Liver (tissue), 9 donors: ENCODE measurements around the gene HOXB9. TPM values are rescaled to one million over a fixed set of nuclear protein-coding genes. Genes with fewer than 3 reads are reported as not detected.

Source experiments
- DNase-seq: peaks from one replicate; pipeline ENCODE4 v3.0.0-alpha.2; 2017; ENCODE audit warnings: low spot score
- H3K27ac ChIP-seq, 2 donors: one replicate each; pipeline ENCODE4 v1.7.0; 2013; ENCODE audit warnings: inconsistent platforms in 2 of 2, low read length in 2 of 2, control low read depth in 1 of 2, low read depth in 1 of 2, mild to moderate bottlenecking in 1 of 2
- H3K27me3 ChIP-seq, 4 donors: one replicate each; pipeline versions ENCODE4 v1.6.1 to v1.7.0; 2013; ENCODE audit warnings: low read length in 3 of 4, inconsistent platforms in 1 of 4, mild to moderate bottlenecking in 1 of 4, moderate library complexity in 1 of 4; ENCODE audit not compliant: control insufficient read depth in 4 of 4, insufficient read depth in 4 of 4
- H3K36me3 ChIP-seq, 4 donors: one replicate each; pipeline versions ENCODE4 v1.6.1 to v1.7.0; 2013; ENCODE audit warnings: low read length in 3 of 4, mild to moderate bottlenecking in 3 of 4, low read depth in 1 of 4, moderate library complexity in 1 of 4; ENCODE audit not compliant: control insufficient read depth in 4 of 4, insufficient read depth in 3 of 4
- H3K4me1 ChIP-seq, 4 donors: one replicate each; pipeline versions ENCODE4 v1.6.1 to v1.7.0; 2013; ENCODE audit warnings: low read length in 3 of 4, mild to moderate bottlenecking in 3 of 4, moderate library complexity in 1 of 4; ENCODE audit not compliant: control insufficient read depth in 4 of 4, insufficient read depth in 4 of 4
- H3K4me3 ChIP-seq, 3 donors: one replicate each; pipeline versions ENCODE4 v1.6.1 to v1.7.0; 2013; ENCODE audit warnings: low read length in 3 of 3, control low read depth in 1 of 3, low read depth in 1 of 3, mild to moderate bottlenecking in 1 of 3
- H3K9ac ChIP-seq, 2 donors: one replicate each; pipeline ENCODE4 v1.7.0; 2013; ENCODE audit warnings: low read length in 2 of 2, mild to moderate bottlenecking in 2 of 2, moderate library complexity in 2 of 2, control low read depth in 1 of 2, low read depth in 1 of 2
- H3K9me3 ChIP-seq, 4 donors: one replicate each; pipeline versions ENCODE4 v1.6.1 to v1.7.0; 2013; ENCODE audit warnings: low read length in 3 of 4; ENCODE audit not compliant: control insufficient read depth in 4 of 4
- CTCF ChIP-seq: fragments of 150-350 bp; IDR thresholded peaks from 2 replicates; pipeline ENCODE4 v1.5.1; 2017; ENCODE audit warnings: improper control_type of control experiment, low read depth, low read length; ENCODE audit not compliant: missing input control
- EGR1 ChIP-seq, 2 donors: IDR thresholded peaks; 2 replicates each; pipeline ENCODE4 v1.6.1; 2016 to 2018; ENCODE audit warnings: antibody characterized with exemption in 2 of 2, low read depth in 2 of 2
- FOXA1 ChIP-seq: IDR thresholded peaks from 2 replicates; pipeline ENCODE4 v1.6.1; 2016; ENCODE audit warnings: antibody characterized with exemption
- FOXA2 ChIP-seq: IDR thresholded peaks from 2 replicates; pipeline ENCODE4 v1.6.1; 2016; ENCODE audit warnings: antibody characterized with exemption
- GABPA ChIP-seq, 2 donors: IDR thresholded peaks in 1 of 2; conservative IDR thresholded peaks in 1 of 2; 2 replicates each; pipeline ENCODE4 v1.6.1; 2016; ENCODE audit warnings: antibody characterized with exemption in 2 of 2, mild to moderate bottlenecking in 1 of 2, moderate library complexity in 1 of 2
- HNF4A ChIP-seq, 2 donors: conservative IDR thresholded peaks; 2 replicates each; pipeline ENCODE4 v1.6.1; 2016; ENCODE audit warnings: antibody characterized with exemption in 2 of 2, mild to moderate bottlenecking in 2 of 2
- HNF4G ChIP-seq: IDR thresholded peaks from 2 replicates; pipeline ENCODE4 v1.6.1; 2016; ENCODE audit warnings: antibody characterized with exemption
- JUND ChIP-seq, 2 donors: IDR thresholded peaks; 2 replicates each; pipeline ENCODE4 v1.6.1; 2016; ENCODE audit warnings: antibody characterized with exemption in 2 of 2
- NR2F2 ChIP-seq: IDR thresholded peaks from 2 replicates; pipeline ENCODE4 v1.6.1; 2016; ENCODE audit warnings: antibody characterized with exemption
- REST ChIP-seq: IDR thresholded peaks from 2 replicates; pipeline ENCODE4 v1.6.1; 2016; ENCODE audit warnings: antibody characterized with exemption, mild to moderate bottlenecking
- RXRA ChIP-seq, 2 donors: IDR thresholded peaks; 2 replicates each; pipeline ENCODE4 v1.6.1; 2017 to 2018; ENCODE audit warnings: antibody characterized with exemption in 2 of 2, mild to moderate bottlenecking in 1 of 2
- SP1 ChIP-seq: IDR thresholded peaks from 2 replicates; pipeline ENCODE4 v1.6.1; 2018; ENCODE audit warnings: antibody characterized with exemption, mild to moderate bottlenecking
- TAF1 ChIP-seq: conservative IDR thresholded peaks from 2 replicates; pipeline ENCODE4 v1.6.1; 2016; ENCODE audit warnings: antibody characterized with exemption, mild to moderate bottlenecking
- YY1 ChIP-seq: IDR thresholded peaks from 2 replicates; pipeline ENCODE4 v1.6.1; 2016; ENCODE audit warnings: antibody characterized with exemption, mild to moderate bottlenecking
- ZBTB33 ChIP-seq: IDR thresholded peaks from 2 replicates; pipeline ENCODE4 v1.6.1; 2016; ENCODE audit warnings: antibody characterized with exemption
- WGBS: extraction: QIAGEN DNeasy Blood & Tissue Kit; methylation state at CpG from one replicate; pipeline ENCODE4 v1.1.7; 2013; 5-methylcytosine and 5-hydroxymethylcytosine counted together
- polyA plus RNA-seq, 2 donors: library from polyadenylated mRNA; stranded (reverse) in 1 of 2; unstranded in 1 of 2; fragments of 200-250 nt in 1 of 2; fragments of >200 nt in 1 of 2; fragmentation: Nextera tagmentation in 1 of 2; extraction: Ambion mirVana in 1 of 2; gene quantifications; one replicate each; pipeline versions ENCODE4 v1.2.1 to v1.2.3, GENCODE V29; 2013 to 2015
- total RNA-seq, 2 donors: library from RNA; depleted of rRNA; stranded (reverse); fragments of >200 nt; gene quantifications; one replicate each; pipeline ENCODE4 v1.2.3, GENCODE V29; 2014
- TF ChIP-seq, protein P1 (sequence below): IDR thresholded peaks from 2 replicates; pipeline ENCODE4 v1.6.1; 2016; ENCODE audit warnings: antibody characterized with exemption
- TF ChIP-seq, protein P2 (sequence below): IDR thresholded peaks from 2 replicates; pipeline ENCODE4 v1.6.1; 2016; ENCODE audit warnings: antibody characterized with exemption
- donor health status: healthy.
- donor health status: healthy.
- donor health status: healthy.
- donor health status: healthy.
- donor health status: healthy.

Gene HOXB9
- total and polyA plus RNA-seq, 4 donors = not detected

- H3K27ac ChIP-seq = no peak overlapping the region
- no peak for DNase-seq
- peaks cover 4 to 18% (median 11%) of the 10 kb centered on the region in 4 donors for H3K27me3 ChIP-seq
- no peak overlapping the region for H3K4me3 ChIP-seq
- 46% methylated on average over 25 of the region's 25 CpGs for WGBS
- no peak for TF ChIP-seq GABPA (IDR thresholded peaks at IDR 0.05 in 1 of 2, conservative IDR thresholded peaks at IDR 0.05 in 1 of 2)
- TF ChIP-seq FOXA1 = no peak
- TF ChIP-seq REST = no peak
- no peak for TF ChIP-seq JUND (IDR thresholded peaks at IDR 0.05)
- TF ChIP-seq NR2F2 = no peak
- no peak for TF ChIP-seq TAF1
- TF ChIP-seq YY1 = no peak
- TF ChIP-seq RXRA (IDR thresholded peaks at IDR 0.05) = no peak
- TF ChIP-seq FOXA2 = no peak
- TF ChIP-seq, protein P1, sequence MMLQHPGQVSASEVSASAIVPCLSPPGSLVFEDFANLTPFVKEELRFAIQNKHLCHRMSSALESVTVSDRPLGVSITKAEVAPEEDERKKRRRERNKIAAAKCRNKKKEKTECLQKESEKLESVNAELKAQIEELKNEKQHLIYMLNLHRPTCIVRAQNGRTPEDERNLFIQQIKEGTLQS = no peak
- TF ChIP-seq SP1 = no peak
- no peak for TF ChIP-seq EGR1 (IDR thresholded peaks at IDR 0.05; ENCODE audit: low read depth in 2 of 2)
- TF ChIP-seq, protein P2, sequence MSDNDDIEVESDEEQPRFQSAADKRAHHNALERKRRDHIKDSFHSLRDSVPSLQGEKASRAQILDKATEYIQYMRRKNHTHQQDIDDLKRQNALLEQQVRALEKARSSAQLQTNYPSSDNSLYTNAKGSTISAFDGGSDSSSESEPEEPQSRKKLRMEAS = no peak
- no peak for TF ChIP-seq HNF4A (conservative IDR thresholded peaks at IDR 0.05)
- no peak for TF ChIP-seq ZBTB33
- no peak for TF ChIP-seq HNF4G
- H3K4me1 ChIP-seq = peaks cover 2 to 23% (median 4%) of the 10 kb centered on the region in 4 donors
- no peak overlapping the region for H3K9ac ChIP-seq
- no peaks in the 10 kb centered on the region for H3K9me3 ChIP-seq
- no peaks in the 10 kb centered on the region for H3K36me3 ChIP-seq
Observed at GRCh38 chr17:48595278-48595999, 30.7 kb downstream of the HOXB9 start.

GRCh38 chr17:48594538-48595277 is 31.4 kb downstream of the HOXB9 start:
- no peak for DNase-seq
- Histone ChIP-seq H3K4me1 (peaks cover 2 to 23% (median 4%) of the 10 kb centered on the region in 4 donors), H3K36me3 (no peaks in the 10 kb centered on the region), H3K9me3 (no peaks in the 10 kb centered on the region), H3K27ac (no peak overlapping the region), H3K4me3 (no peak overlapping the region), H3K9ac (no peak overlapping the region), H3K27me3 (peaks cover 4 to 13% (median 9%) of the 10 kb centered on the region in 4 donors)
- WGBS = 36% methylated on average over 25 of the region's 25 CpGs
- TF ChIP-seq FOXA1 (no peak), SP1 (no peak), YY1 (no peak), JUND (IDR thresholded peaks at IDR 0.05) (no peak), CTCF (no peak)
- TF ChIP-seq, protein P2 = no peak
